ENCODE data around the gene TRHDE.

GRCh38 chr12:72318341-72318740 is 46.2 kb downstream of the TRHDE start:
- TF ChIP-seq POLR2AphosphoS5 (IDR thresholded peaks at IDR 0.05) (no peak), CTCF (IDR thresholded peaks at IDR 0.05) (no peak), POLR2A (IDR thresholded peaks at IDR 0.05) (no peak), EP300 (IDR thresholded peaks at IDR 0.05) (no peak)

Measured in sigmoid colon (tissue), 4 donors.